Fibroblast of lung (primary cell): Measurements from ENCODE around the gene PLCB2. TPM values are rescaled to one million over a fixed set of nuclear protein-coding genes. Genes with fewer than 3 reads are reported as not detected.

ENCODE experiments used
- DNase-seq, 2 donors: peaks; one replicate each; pipeline versions ENCODE4 v3.0.0 to v3.0.0-alpha.2; 2010; ENCODE audit warnings: low read depth in 2 of 2
- H2AFZ ChIP-seq: 2 replicates; pipeline ENCODE4 v1.5.1; 2012; ENCODE audit warnings: low read length, control low read depth, inconsistent platforms
- H3K27ac ChIP-seq: 2 replicates; pipeline ENCODE4 v1.5.1; 2011; ENCODE audit warnings: low read length, control low read depth; ENCODE audit not compliant: insufficient read depth
- H3K27me3 ChIP-seq: 2 replicates; pipeline ENCODE4 v1.5.1; 2011; ENCODE audit warnings: mild to moderate bottlenecking, low read length; ENCODE audit not compliant: control insufficient read depth, insufficient read depth
- H3K36me3 ChIP-seq: 2 replicates; pipeline ENCODE4 v1.5.1; 2011; ENCODE audit warnings: low read length; ENCODE audit not compliant: control insufficient read depth, insufficient read depth
- H3K4me1 ChIP-seq: 2 replicates; pipeline ENCODE4 v1.5.1; 2011; ENCODE audit warnings: low read length; ENCODE audit not compliant: control insufficient read depth, insufficient read depth; ENCODE audit errors: extremely low read depth
- H3K4me2 ChIP-seq: 2 replicates; pipeline ENCODE4 v1.5.1; 2011; ENCODE audit warnings: low read length, control low read depth; ENCODE audit not compliant: insufficient read depth; ENCODE audit errors: extremely low read depth
- H3K4me3 ChIP-seq, 4 experiments: fragments of 200-600 bp in 1 of 4; sonication (generic) in 1 of 4; replicated peaks in 1 of 4; 2 replicates each; pipeline ENCODE4 v1.5.1; 2011 to 2016; ENCODE audit warnings: low read length in 4 of 4, low read depth in 3 of 4, mild to moderate bottlenecking in 3 of 4, control low read depth in 2 of 4, inconsistent platforms in 1 of 4, mixed read lengths in 1 of 4; ENCODE audit not compliant: insufficient read depth in 1 of 4; ENCODE audit errors: control extremely low read depth in 1 of 4
- H3K79me2 ChIP-seq: 2 replicates; pipeline ENCODE4 v1.5.1; 2012; ENCODE audit warnings: mild to moderate bottlenecking, low read length, inconsistent platforms; ENCODE audit not compliant: control insufficient read depth, insufficient read depth
- H3K9ac ChIP-seq: 2 replicates; pipeline ENCODE4 v1.5.1; 2011; ENCODE audit warnings: mild to moderate bottlenecking, low read length, control low read depth; ENCODE audit not compliant: insufficient read depth
- H3K9me3 ChIP-seq: 2 replicates; pipeline ENCODE4 v1.5.1; 2012; ENCODE audit warnings: low read depth, low read length; ENCODE audit not compliant: control insufficient read depth, insufficient read depth
- H4K20me1 ChIP-seq: 2 replicates; pipeline ENCODE4 v1.5.1; 2011; ENCODE audit warnings: low read length; ENCODE audit not compliant: control insufficient read depth, insufficient read depth; ENCODE audit errors: extremely low read depth
- CTCF ChIP-seq, 2 donors: IDR thresholded peaks in 1 of 2; conservative IDR thresholded peaks in 1 of 2; 1 replicate in 1 of 2; 2 replicates in 1 of 2; pipeline ENCODE4 v1.5.1; 2011 to 2012; ENCODE audit warnings: low read length in 2 of 2, control low read depth in 1 of 2, inconsistent platforms in 1 of 2, low read depth in 1 of 2, mild to moderate bottlenecking in 1 of 2
- EZH2 ChIP-seq: IDR thresholded peaks from 2 replicates; pipeline ENCODE4 v1.5.1; 2012; ENCODE audit warnings: low read length, control low read depth, mild to moderate bottlenecking; ENCODE audit errors: missing control alignments
- polyA plus RNA-seq, 2 donors: library from polyadenylated mRNA; depleted of rRNA in 1 of 2; stranded (reverse) in 1 of 2; unstranded in 1 of 2; fragments of >200 nt; gene quantifications; 2 replicates each; pipeline ENCODE4 v1.2.1, GENCODE V29; 2011 to 2012; ENCODE audit warnings: missing spikeins in 1 of 2
- total RNA-seq: library from RNA; depleted of rRNA; stranded (reverse); fragments of >200 nt; gene quantifications from 2 replicates; pipeline ENCODE4 v1.2.1, GENCODE V29; 2014

The PLCB2 gene
- total and polyA plus RNA-seq, 2 donors (not counting 1 experiment from before 2014, with no cell fraction given), result under 0.01 to 0.40 TPM

GRCh38 chr15:40295297-40295696 lies 12.4 kb downstream of the PLCB2 start:
- Histone ChIP-seq H3K4me3 (no peak overlapping the region), H3K9me3 (no peaks in the 10 kb centered on the region), H3K9ac (no peak overlapping the region), H4K20me1 (no peaks in the 10 kb centered on the region), H3K36me3 (no peaks in the 10 kb centered on the region), H3K27me3 (peaks cover 31% of the 10 kb centered on the region), H3K27ac (no peak overlapping the region), H2AFZ (no peak overlapping the region), H3K4me2 (no peak overlapping the region), H3K79me2 (no peaks in the 10 kb centered on the region), H3K4me1 (no peaks in the 10 kb centered on the region)
- TF ChIP-seq EZH2 (no peak), CTCF (conservative IDR thresholded peaks at IDR 0.05 in 1 of 2, IDR thresholded peaks at IDR 0.05 in 1 of 2; ENCODE audit: low read depth in 1 of 2, low read length in 2 of 2) (no peak)
- no peak for DNase-seq

- H3K9ac ChIP-seq, result no peak overlapping the region
- H2AFZ ChIP-seq, result no peak overlapping the region
- H3K4me1 ChIP-seq, result no peaks in the 10 kb centered on the region
- no peaks in the 10 kb centered on the region for H3K79me2 ChIP-seq
- DNase-seq, result no peak
- H3K4me3 ChIP-seq, result no peak overlapping the region
- peaks cover 33% of the 10 kb centered on the region for H3K27me3 ChIP-seq
- H3K36me3 ChIP-seq, result no peaks in the 10 kb centered on the region
- TF ChIP-seq CTCF (conservative IDR thresholded peaks at IDR 0.05 in 1 of 2, IDR thresholded peaks at IDR 0.05 in 1 of 2; ENCODE audit: low read depth in 1 of 2, low read length in 2 of 2), result no peak
- no peak for TF ChIP-seq EZH2
- H3K4me2 ChIP-seq, result no peak overlapping the region
- no peak overlapping the region for H3K27ac ChIP-seq
- H3K9me3 ChIP-seq, result no peaks in the 10 kb centered on the region
- no peaks in the 10 kb centered on the region for H4K20me1 ChIP-seq
Observed at GRCh38 chr15:40293905-40294895, 13.5 kb downstream of the PLCB2 start.

GRCh38 chr15:40293006-40293405 lies 14.7 kb downstream of the PLCB2 start:
- Histone ChIP-seq H3K4me2 (no peak overlapping the region), H3K27ac (no peak overlapping the region), H3K27me3 (peaks cover 33% of the 10 kb centered on the region), H3K4me1 (no peaks in the 10 kb centered on the region), H3K36me3 (no peaks in the 10 kb centered on the region), H3K4me3 (no peak overlapping the region), H2AFZ (no peak overlapping the region), H3K79me2 (no peaks in the 10 kb centered on the region), H3K9ac (no peak overlapping the region), H4K20me1 (no peaks in the 10 kb centered on the region), H3K9me3 (no peaks in the 10 kb centered on the region)
- DNase-seq, result no peak
- TF ChIP-seq CTCF (conservative IDR thresholded peaks at IDR 0.05 in 1 of 2, IDR thresholded peaks at IDR 0.05 in 1 of 2; ENCODE audit: low read depth in 1 of 2, low read length in 2 of 2) (no peak), EZH2 (no peak)
